Measurements from ENCODE around the gene NCBP2. TPM values are rescaled to one million over a fixed set of nuclear protein-coding genes. Genes with fewer than 3 reads are reported as not detected.

NCBP2 gene
- total RNA-seq, 1 experiment from 2014 or later, result 119 TPM

DNA sequence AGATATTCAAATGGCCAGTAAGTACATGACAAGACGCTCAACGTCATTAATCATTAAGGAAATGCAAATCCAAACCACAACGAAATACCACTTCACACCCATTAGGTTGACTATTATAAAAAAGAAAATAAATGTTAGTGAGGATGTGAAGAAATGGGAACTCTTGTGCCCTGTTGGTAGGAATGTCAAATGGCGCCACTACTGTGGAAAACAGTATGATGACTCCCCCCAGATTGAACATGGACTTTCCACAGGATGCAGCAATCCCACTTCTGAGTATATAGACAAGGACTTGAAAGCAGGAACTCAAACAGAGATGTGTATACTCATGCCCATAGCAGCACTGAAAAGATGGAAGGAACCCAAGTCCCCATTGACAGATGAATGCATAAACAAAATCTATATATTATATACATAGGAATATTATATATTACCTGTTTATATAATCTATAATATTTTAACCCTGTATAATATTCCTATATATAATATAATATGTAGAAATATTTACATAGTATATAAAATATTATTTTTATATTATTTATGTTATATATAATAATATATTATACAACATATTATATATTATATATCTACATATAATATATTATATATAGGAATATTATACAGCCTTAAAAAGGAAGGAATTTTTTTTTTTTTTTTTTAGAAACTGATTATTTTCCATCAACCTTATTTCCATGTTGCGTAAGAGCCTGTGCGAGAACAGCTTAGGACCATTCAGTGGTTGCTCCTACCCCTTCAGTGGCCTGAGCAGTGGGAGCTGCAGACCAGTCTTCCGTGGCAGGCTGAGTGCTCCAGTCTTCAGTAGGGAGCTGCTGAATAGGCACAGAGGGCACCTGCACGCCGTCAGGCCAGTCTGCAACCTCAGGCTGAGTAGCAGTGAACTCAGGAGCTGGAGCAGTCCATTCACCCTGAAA is 43.9 kb upstream of the NCBP2 start:
- DNase-seq (no peak), ATAC-seq (no peak)
- Histone ChIP-seq H3K4me3 (ENCODE audit: low read length) (no peak overlapping the region), H3K9me3 (ENCODE audit: low read length) (0 out of 2 replicates have a peak, but pooled peaks cover 3% of the 10 kb centered on the region), H3K27me3 (ENCODE audit: low read length) (no peaks in the 10 kb centered on the region), H3F3A (ENCODE audit: low read length, unreplicated experiment) (no peaks in the 10 kb centered on the region), H3K27ac (ENCODE audit: low read length) (no peak overlapping the region), H3K79me2 (ENCODE audit: low read length) (no peaks in the 10 kb centered on the region), H4K20me1 (ENCODE audit: low read length) (no peaks in the 10 kb centered on the region), H3K36me3 (ENCODE audit: low read depth, low read length) (no peaks in the 10 kb centered on the region), H3K9ac (ENCODE audit: low read length) (no peak overlapping the region), H3K4me2 (ENCODE audit: low read length) (no peak overlapping the region), H3K9me2 (replicated peaks; ENCODE audit: low read length) (no peaks in the 10 kb centered on the region), H3K4me1 (ENCODE audit: insufficient read depth, low read length) (no peaks in the 10 kb centered on the region), H2AFZ (ENCODE audit: low read length) (no peak overlapping the region)
- no TSS peak for BruUV-seq (replicated peaks)
- intact Hi-C loops (cut with micrococcal nuclease), result no loop called here
- POLR2A ChIA-PET (ENCODE audit: unreplicated experiment), result no interaction called here
- TF ChIP-seq CTCF (conservative IDR thresholded peaks at IDR 0.05; ENCODE audit: low read depth, low read length) (no peak), EZH2 (IDR thresholded peaks at IDR 0.05; ENCODE audit: low read length, unreplicated experiment) (no peak), EZH2phosphoT487 (IDR thresholded peaks at IDR 0.05; ENCODE audit: borderline replicate concordance, low read length) (no peak)
- CTCF ChIA-PET, result no interaction called here

- no peak for DNase-seq
- no peak overlapping the region for H2AFZ ChIP-seq (ENCODE audit: low read length)
- no peaks in the 10 kb centered on the region for H4K20me1 ChIP-seq (ENCODE audit: low read length)
- 0 out of 2 replicates have a peak, but pooled peaks cover 3% of the 10 kb centered on the region for H3K9me3 ChIP-seq (ENCODE audit: low read length)
- H3K79me2 ChIP-seq (ENCODE audit: low read length), result no peaks in the 10 kb centered on the region
- no peaks in the 10 kb centered on the region for H3F3A ChIP-seq (ENCODE audit: low read length, unreplicated experiment)
- no peaks in the 10 kb centered on the region for H3K27me3 ChIP-seq (ENCODE audit: low read length)
- H3K4me2 ChIP-seq (ENCODE audit: low read length), result no peak overlapping the region
- no TSS peak for BruUV-seq (replicated peaks)
- intact Hi-C loops (cut with micrococcal nuclease), result no loop called here
- ChIA-PET CTCF (no interaction called here), POLR2A (ENCODE audit: unreplicated experiment) (no interaction called here)
- H3K9me2 ChIP-seq (replicated peaks; ENCODE audit: low read length), result no peaks in the 10 kb centered on the region
- H3K4me1 ChIP-seq (ENCODE audit: insufficient read depth, low read length), result no peaks in the 10 kb centered on the region
- no peak for ATAC-seq
- no peak overlapping the region for H3K27ac ChIP-seq (ENCODE audit: low read length)
- H3K36me3 ChIP-seq (ENCODE audit: low read depth, low read length), result no peaks in the 10 kb centered on the region
- no peak overlapping the region for H3K4me3 ChIP-seq (ENCODE audit: low read length)
- H3K9ac ChIP-seq (ENCODE audit: low read length), result no peak overlapping the region
- no peak for TF ChIP-seq EZH2phosphoT487 (IDR thresholded peaks at IDR 0.05; ENCODE audit: borderline replicate concordance, low read length)
- TF ChIP-seq EZH2 (IDR thresholded peaks at IDR 0.05; ENCODE audit: low read length, unreplicated experiment), result no peak
- TF ChIP-seq CTCF (conservative IDR thresholded peaks at IDR 0.05; ENCODE audit: low read depth, low read length), result no peak
These were observed 43.0 kb upstream of the NCBP2 start for GRCh38 chr3:196985298-196985697.

DNA sequence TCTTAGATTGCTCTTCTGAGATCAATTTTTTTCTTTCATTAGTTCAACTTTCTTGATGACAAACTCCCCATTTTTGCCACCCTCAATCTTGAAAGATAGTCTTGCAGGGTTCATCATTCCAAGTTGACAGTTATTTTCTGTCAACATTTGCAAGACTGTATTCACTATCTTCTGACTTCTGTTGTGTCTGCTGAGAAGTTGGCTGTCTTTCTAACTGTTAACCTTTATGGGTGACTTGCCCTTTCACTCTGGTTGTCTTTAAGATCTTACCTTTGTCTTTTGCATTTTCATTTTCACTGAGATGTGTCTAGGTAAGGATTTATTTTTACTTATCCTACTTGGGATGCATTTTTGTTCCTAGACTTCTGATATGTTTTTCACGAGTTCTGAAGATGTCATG is 40.9 kb upstream of the NCBP2 start:
- Histone ChIP-seq H3K9ac (ENCODE audit: low read length) (no peak overlapping the region), H3K4me2 (ENCODE audit: low read length) (no peak overlapping the region), H3K4me3 (ENCODE audit: low read length) (no peak overlapping the region), H4K20me1 (ENCODE audit: low read length) (no peaks in the 10 kb centered on the region), H3K9me3 (ENCODE audit: low read length) (0 out of 2 replicates have a peak, but pooled peaks cover 3% of the 10 kb centered on the region), H3F3A (ENCODE audit: low read length, unreplicated experiment) (no peaks in the 10 kb centered on the region), H3K79me2 (ENCODE audit: low read length) (no peaks in the 10 kb centered on the region), H3K4me1 (ENCODE audit: insufficient read depth, low read length) (no peaks in the 10 kb centered on the region), H3K27me3 (ENCODE audit: low read length) (no peaks in the 10 kb centered on the region), H3K9me2 (replicated peaks; ENCODE audit: low read length) (no peaks in the 10 kb centered on the region), H3K36me3 (ENCODE audit: low read depth, low read length) (no peaks in the 10 kb centered on the region), H2AFZ (ENCODE audit: low read length) (no peak overlapping the region), H3K27ac (ENCODE audit: low read length) (no peak overlapping the region)
- no TSS peak for BruUV-seq (replicated peaks)
- ATAC-seq (no peak), DNase-seq (no peak)
- POLR2A ChIA-PET (ENCODE audit: unreplicated experiment), result no interaction called here
- CTCF ChIA-PET, result interaction anchor here (0.6 kb wide), 1 partner anchor 14 kb away, joined by 3 read pairs; no protein-coding TSS in a partner anchor
- intact Hi-C loops (cut with micrococcal nuclease), result no loop called here
- TF ChIP-seq CTCF (conservative IDR thresholded peaks at IDR 0.05; ENCODE audit: low read depth, low read length) (no peak), EZH2 (IDR thresholded peaks at IDR 0.05; ENCODE audit: low read length, unreplicated experiment) (no peak), EZH2phosphoT487 (IDR thresholded peaks at IDR 0.05; ENCODE audit: borderline replicate concordance, low read length) (no peak)
